HG03354 (cell line): Measurements from ENCODE around the gene SARS2.
A peak's percentile ranks its signal among the peaks of the same experiment; 100 is the strongest.
"Not testable (repeated sequence)": the region's sequence is repeated elsewhere in the genome, so short reads cannot be mapped to it uniquely, and the experiment has no call there.

Source experiments
- ATAC-seq: cut with Tn5 transposase; IDR thresholded peaks from one replicate; pipeline ENCODE4 v1.9.1; 2021; ENCODE audit warnings: mild to moderate bottlenecking; ENCODE audit not compliant: unreplicated experiment, poor library complexity, severe bottlenecking

Gene SARS2

GRCh38 chr19:38875656-38876395, 54.7 kb downstream of the SARS2 start:
- no peak for ATAC-seq

- ATAC-seq: not testable (repeated sequence)
Observed at GRCh38 chr19:38873400-38873799, 57.2 kb downstream of the SARS2 start.

- ATAC-seq: no peak
Observed at GRCh38 chr19:38870612-38871011, 60.0 kb downstream of the SARS2 start.

GRCh38 chr19:38869836-38870607, 60.5 kb downstream of the SARS2 start:
- ATAC-seq: peak; percentile 71

- no peak for ATAC-seq
Observed at GRCh38 chr19:38869160-38869835, 61.3 kb downstream of the SARS2 start.

GRCh38 chr19:38868551-38868950, 62.0 kb downstream of the SARS2 start:
- no peak for ATAC-seq

- no peak for ATAC-seq
Observed at GRCh38 chr19:38867171-38867780, 63.3 kb downstream of the SARS2 start.
